GM18499 (cell line): ENCODE data around the gene SMIM35.

Source experiments
- ATAC-seq: cut with Tn5 transposase; IDR thresholded peaks from one replicate; pipeline ENCODE4 v1.9.1; 2021; ENCODE audit warnings: moderate number of reproducible peaks; ENCODE audit not compliant: insufficient read depth, unreplicated experiment

Gene SMIM35

GRCh38 chr11:117970400-117971024 lies 116.3 kb downstream of the SMIM35 start:
- no peak for ATAC-seq

GRCh38 chr11:117969160-117969991 lies 117.4 kb downstream of the SMIM35 start:
- no peak for ATAC-seq

- no peak for ATAC-seq
Observed at GRCh38 chr11:117966908-117967307, 119.9 kb downstream of the SMIM35 start.

- ATAC-seq: no peak
Observed at GRCh38 chr11:117962826-117963225, 123.9 kb downstream of the SMIM35 start.

GRCh38 chr11:117961896-117962295 lies 124.9 kb downstream of the SMIM35 start:
- ATAC-seq: no peak

GRCh38 chr11:117960406-117960805 lies 126.4 kb downstream of the SMIM35 start:
- ATAC-seq: no peak

GRCh38 chr11:117959438-117960149 lies 127.2 kb downstream of the SMIM35 start:
- no peak for ATAC-seq

GRCh38 chr11:117958949-117959348 lies 127.8 kb downstream of the SMIM35 start:
- ATAC-seq: no peak
